Liver (tissue), 9 donors: Measurements from ENCODE around the gene RREB1. TPM values are rescaled to one million over a fixed set of nuclear protein-coding genes. Genes with fewer than 3 reads are reported as not detected.

Source experiments
- DNase-seq: peaks from one replicate; pipeline ENCODE4 v3.0.0-alpha.2; 2017; ENCODE audit warnings: low spot score
- H3K27ac ChIP-seq, 2 donors: one replicate each; pipeline ENCODE4 v1.7.0; 2013; ENCODE audit warnings: inconsistent platforms in 2 of 2, low read length in 2 of 2, control low read depth in 1 of 2, low read depth in 1 of 2, mild to moderate bottlenecking in 1 of 2
- H3K27me3 ChIP-seq, 4 donors: one replicate each; pipeline versions ENCODE4 v1.6.1 to v1.7.0; 2013; ENCODE audit warnings: low read length in 3 of 4, inconsistent platforms in 1 of 4, mild to moderate bottlenecking in 1 of 4, moderate library complexity in 1 of 4; ENCODE audit not compliant: control insufficient read depth in 4 of 4, insufficient read depth in 4 of 4
- H3K36me3 ChIP-seq, 4 donors: one replicate each; pipeline versions ENCODE4 v1.6.1 to v1.7.0; 2013; ENCODE audit warnings: low read length in 3 of 4, mild to moderate bottlenecking in 3 of 4, low read depth in 1 of 4, moderate library complexity in 1 of 4; ENCODE audit not compliant: control insufficient read depth in 4 of 4, insufficient read depth in 3 of 4
- H3K4me1 ChIP-seq, 4 donors: one replicate each; pipeline versions ENCODE4 v1.6.1 to v1.7.0; 2013; ENCODE audit warnings: low read length in 3 of 4, mild to moderate bottlenecking in 3 of 4, moderate library complexity in 1 of 4; ENCODE audit not compliant: control insufficient read depth in 4 of 4, insufficient read depth in 4 of 4
- H3K4me3 ChIP-seq, 3 donors: one replicate each; pipeline versions ENCODE4 v1.6.1 to v1.7.0; 2013; ENCODE audit warnings: low read length in 3 of 3, control low read depth in 1 of 3, low read depth in 1 of 3, mild to moderate bottlenecking in 1 of 3
- H3K9ac ChIP-seq, 2 donors: one replicate each; pipeline ENCODE4 v1.7.0; 2013; ENCODE audit warnings: low read length in 2 of 2, mild to moderate bottlenecking in 2 of 2, moderate library complexity in 2 of 2, control low read depth in 1 of 2, low read depth in 1 of 2
- H3K9me3 ChIP-seq, 4 donors: one replicate each; pipeline versions ENCODE4 v1.6.1 to v1.7.0; 2013; ENCODE audit warnings: low read length in 3 of 4; ENCODE audit not compliant: control insufficient read depth in 4 of 4
- EGR1 ChIP-seq, 2 donors: IDR thresholded peaks; 2 replicates each; pipeline ENCODE4 v1.6.1; 2016 to 2018; ENCODE audit warnings: antibody characterized with exemption in 2 of 2, low read depth in 2 of 2
- FOXA1 ChIP-seq: IDR thresholded peaks from 2 replicates; pipeline ENCODE4 v1.6.1; 2016; ENCODE audit warnings: antibody characterized with exemption
- FOXA2 ChIP-seq: IDR thresholded peaks from 2 replicates; pipeline ENCODE4 v1.6.1; 2016; ENCODE audit warnings: antibody characterized with exemption
- GABPA ChIP-seq, 2 donors: IDR thresholded peaks in 1 of 2; conservative IDR thresholded peaks in 1 of 2; 2 replicates each; pipeline ENCODE4 v1.6.1; 2016; ENCODE audit warnings: antibody characterized with exemption in 2 of 2, mild to moderate bottlenecking in 1 of 2, moderate library complexity in 1 of 2
- HNF4A ChIP-seq, 2 donors: conservative IDR thresholded peaks; 2 replicates each; pipeline ENCODE4 v1.6.1; 2016; ENCODE audit warnings: antibody characterized with exemption in 2 of 2, mild to moderate bottlenecking in 2 of 2
- HNF4G ChIP-seq: IDR thresholded peaks from 2 replicates; pipeline ENCODE4 v1.6.1; 2016; ENCODE audit warnings: antibody characterized with exemption
- JUND ChIP-seq, 2 donors: IDR thresholded peaks; 2 replicates each; pipeline ENCODE4 v1.6.1; 2016; ENCODE audit warnings: antibody characterized with exemption in 2 of 2
- NR2F2 ChIP-seq: IDR thresholded peaks from 2 replicates; pipeline ENCODE4 v1.6.1; 2016; ENCODE audit warnings: antibody characterized with exemption
- RAD21 ChIP-seq, 2 donors: IDR thresholded peaks; 2 replicates each; pipeline ENCODE4 v1.6.1; 2016; ENCODE audit warnings: antibody characterized with exemption in 2 of 2, mild to moderate bottlenecking in 2 of 2
- RXRA ChIP-seq, 2 donors: IDR thresholded peaks; 2 replicates each; pipeline ENCODE4 v1.6.1; 2017 to 2018; ENCODE audit warnings: antibody characterized with exemption in 2 of 2, mild to moderate bottlenecking in 1 of 2
- SP1 ChIP-seq: IDR thresholded peaks from 2 replicates; pipeline ENCODE4 v1.6.1; 2018; ENCODE audit warnings: antibody characterized with exemption, mild to moderate bottlenecking
- TAF1 ChIP-seq: conservative IDR thresholded peaks from 2 replicates; pipeline ENCODE4 v1.6.1; 2016; ENCODE audit warnings: antibody characterized with exemption, mild to moderate bottlenecking
- YY1 ChIP-seq: IDR thresholded peaks from 2 replicates; pipeline ENCODE4 v1.6.1; 2016; ENCODE audit warnings: antibody characterized with exemption, mild to moderate bottlenecking
- WGBS: extraction: QIAGEN DNeasy Blood & Tissue Kit; methylation state at CpG from one replicate; pipeline ENCODE4 v1.1.7; 2013; 5-methylcytosine and 5-hydroxymethylcytosine counted together
- polyA plus RNA-seq, 2 donors: library from polyadenylated mRNA; stranded (reverse) in 1 of 2; unstranded in 1 of 2; fragments of 200-250 nt in 1 of 2; fragments of >200 nt in 1 of 2; fragmentation: Nextera tagmentation in 1 of 2; extraction: Ambion mirVana in 1 of 2; gene quantifications; one replicate each; pipeline versions ENCODE4 v1.2.1 to v1.2.3, GENCODE V29; 2013 to 2015
- total RNA-seq, 2 donors: library from RNA; depleted of rRNA; stranded (reverse); fragments of >200 nt; gene quantifications; one replicate each; pipeline ENCODE4 v1.2.3, GENCODE V29; 2014
- TF ChIP-seq, protein P1 (sequence below): IDR thresholded peaks from 2 replicates; pipeline ENCODE4 v1.6.1; 2016; ENCODE audit warnings: antibody characterized with exemption
- TF ChIP-seq, protein P2 (sequence below): fragments of 150-350 bp; IDR thresholded peaks from 2 replicates; pipeline ENCODE4 v1.5.1; 2017; ENCODE audit warnings: improper control_type of control experiment, low read depth, low read length; ENCODE audit not compliant: missing input control
- TF ChIP-seq, protein P3 (sequence below): IDR thresholded peaks from 2 replicates; pipeline ENCODE4 v1.6.1; 2016; ENCODE audit warnings: antibody characterized with exemption, mild to moderate bottlenecking
- TF ChIP-seq, protein P4 (sequence below): IDR thresholded peaks from 2 replicates; pipeline ENCODE4 v1.6.1; 2016; ENCODE audit warnings: antibody characterized with exemption
- donor health status: healthy.
- donor health status: healthy.
- donor health status: healthy.
- donor health status: healthy.
- donor health status: healthy.

The RREB1 gene
- total and polyA plus RNA-seq, 4 donors: 10.1 to 28.9 (median 17.3) TPM

DNA sequence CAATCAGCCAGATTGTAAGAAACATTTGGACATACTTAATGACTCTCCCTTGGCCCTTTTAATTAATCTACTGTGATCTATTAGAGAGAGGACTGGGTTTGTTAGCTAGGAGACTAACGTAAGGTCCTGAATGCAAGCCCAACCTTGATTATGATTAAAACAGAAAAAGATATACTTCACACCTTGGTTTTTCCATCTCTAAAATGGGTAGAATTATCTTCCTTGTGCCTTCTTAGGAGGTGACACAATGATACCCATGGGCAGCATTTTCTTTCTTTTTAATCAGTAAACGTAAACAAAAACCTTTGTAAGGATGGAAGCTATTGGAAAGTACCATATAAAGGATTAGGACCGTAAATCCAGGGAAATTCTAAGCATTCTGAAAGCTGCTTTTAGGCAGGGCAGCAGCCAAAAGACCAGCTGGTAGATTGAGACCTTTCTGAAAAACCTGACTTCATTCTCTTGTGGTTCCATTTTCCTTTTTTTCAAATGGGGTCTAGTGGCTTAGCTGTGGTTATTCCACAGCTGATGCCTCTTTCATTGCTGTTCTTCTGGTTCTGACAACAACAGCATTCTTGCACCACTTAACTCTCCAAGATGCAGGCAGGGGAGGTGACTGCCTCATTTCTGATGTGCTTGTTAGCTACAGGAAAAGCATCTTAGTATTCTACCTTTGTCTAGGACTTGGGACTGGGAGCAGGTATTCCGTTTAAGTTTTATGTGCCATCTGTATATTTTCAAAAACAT, 27.4 kb downstream of the RREB1 start:
- Histone ChIP-seq H3K4me3 (no peak overlapping the region), H3K27me3 (no peaks in the 10 kb centered on the region), H3K9me3 (no peaks in the 10 kb centered on the region), H3K27ac (peak overlapping the region; percentile 15 to 16), H3K36me3 (no peaks in the 10 kb centered on the region), H3K4me1 (peaks cover 16 to 63% (median 39%) of the 10 kb centered on the region in 4 donors), H3K9ac (no peak overlapping the region)
- no peak for DNase-seq
- TF ChIP-seq FOXA2: no peak
- 91% methylated on average over 4 of the region's 4 CpGs for WGBS

DNA sequence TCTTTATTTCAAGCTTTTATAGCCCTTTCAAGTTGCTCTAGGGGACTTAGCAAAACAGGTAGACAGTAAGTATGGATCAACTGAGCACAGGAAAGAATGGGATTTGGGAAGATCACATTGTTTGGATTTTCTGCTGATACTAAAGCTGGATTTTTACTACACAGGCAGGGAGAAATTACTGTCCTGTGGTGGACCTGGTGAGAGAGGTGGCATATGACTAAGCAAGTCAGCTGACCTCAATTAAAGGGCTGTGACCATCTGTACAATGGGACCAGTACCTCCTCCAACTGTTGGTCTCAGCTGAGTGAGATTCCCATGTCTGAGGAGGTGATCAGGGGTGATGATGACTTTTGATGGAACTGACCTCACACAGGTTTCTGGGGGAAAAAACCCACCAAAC, 28.0 kb downstream of the RREB1 start:
- H3K4me1 ChIP-seq: peaks cover 16 to 60% (median 44%) of the 10 kb centered on the region in 4 donors
- TF ChIP-seq, protein P1, sequence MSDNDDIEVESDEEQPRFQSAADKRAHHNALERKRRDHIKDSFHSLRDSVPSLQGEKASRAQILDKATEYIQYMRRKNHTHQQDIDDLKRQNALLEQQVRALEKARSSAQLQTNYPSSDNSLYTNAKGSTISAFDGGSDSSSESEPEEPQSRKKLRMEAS: no peak
- TF ChIP-seq HNF4A (conservative IDR thresholded peaks at IDR 0.05) (no peak), HNF4G (no peak), EGR1 (IDR thresholded peaks at IDR 0.05; ENCODE audit: low read depth in 2 of 2) (no peak), FOXA1 (no peak), YY1 (no peak), FOXA2 (no peak), NR2F2 (no peak), SP1 (no peak), TAF1 (no peak), RXRA (IDR thresholded peaks at IDR 0.05) (no peak), RAD21 (IDR thresholded peaks at IDR 0.05) (no peak), GABPA (IDR thresholded peaks at IDR 0.05 in 1 of 2, conservative IDR thresholded peaks at IDR 0.05 in 1 of 2) (no peak), JUND (IDR thresholded peaks at IDR 0.05) (no peak)
- TF ChIP-seq, protein P2, sequence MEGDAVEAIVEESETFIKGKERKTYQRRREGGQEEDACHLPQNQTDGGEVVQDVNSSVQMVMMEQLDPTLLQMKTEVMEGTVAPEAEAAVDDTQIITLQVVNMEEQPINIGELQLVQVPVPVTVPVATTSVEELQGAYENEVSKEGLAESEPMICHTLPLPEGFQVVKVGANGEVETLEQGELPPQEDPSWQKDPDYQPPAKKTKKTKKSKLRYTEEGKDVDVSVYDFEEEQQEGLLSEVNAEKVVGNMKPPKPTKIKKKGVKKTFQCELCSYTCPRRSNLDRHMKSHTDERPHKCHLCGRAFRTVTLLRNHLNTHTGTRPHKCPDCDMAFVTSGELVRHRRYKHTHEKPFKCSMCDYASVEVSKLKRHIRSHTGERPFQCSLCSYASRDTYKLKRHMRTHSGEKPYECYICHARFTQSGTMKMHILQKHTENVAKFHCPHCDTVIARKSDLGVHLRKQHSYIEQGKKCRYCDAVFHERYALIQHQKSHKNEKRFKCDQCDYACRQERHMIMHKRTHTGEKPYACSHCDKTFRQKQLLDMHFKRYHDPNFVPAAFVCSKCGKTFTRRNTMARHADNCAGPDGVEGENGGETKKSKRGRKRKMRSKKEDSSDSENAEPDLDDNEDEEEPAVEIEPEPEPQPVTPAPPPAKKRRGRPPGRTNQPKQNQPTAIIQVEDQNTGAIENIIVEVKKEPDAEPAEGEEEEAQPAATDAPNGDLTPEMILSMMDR: no peak
- TF ChIP-seq, protein P3, sequence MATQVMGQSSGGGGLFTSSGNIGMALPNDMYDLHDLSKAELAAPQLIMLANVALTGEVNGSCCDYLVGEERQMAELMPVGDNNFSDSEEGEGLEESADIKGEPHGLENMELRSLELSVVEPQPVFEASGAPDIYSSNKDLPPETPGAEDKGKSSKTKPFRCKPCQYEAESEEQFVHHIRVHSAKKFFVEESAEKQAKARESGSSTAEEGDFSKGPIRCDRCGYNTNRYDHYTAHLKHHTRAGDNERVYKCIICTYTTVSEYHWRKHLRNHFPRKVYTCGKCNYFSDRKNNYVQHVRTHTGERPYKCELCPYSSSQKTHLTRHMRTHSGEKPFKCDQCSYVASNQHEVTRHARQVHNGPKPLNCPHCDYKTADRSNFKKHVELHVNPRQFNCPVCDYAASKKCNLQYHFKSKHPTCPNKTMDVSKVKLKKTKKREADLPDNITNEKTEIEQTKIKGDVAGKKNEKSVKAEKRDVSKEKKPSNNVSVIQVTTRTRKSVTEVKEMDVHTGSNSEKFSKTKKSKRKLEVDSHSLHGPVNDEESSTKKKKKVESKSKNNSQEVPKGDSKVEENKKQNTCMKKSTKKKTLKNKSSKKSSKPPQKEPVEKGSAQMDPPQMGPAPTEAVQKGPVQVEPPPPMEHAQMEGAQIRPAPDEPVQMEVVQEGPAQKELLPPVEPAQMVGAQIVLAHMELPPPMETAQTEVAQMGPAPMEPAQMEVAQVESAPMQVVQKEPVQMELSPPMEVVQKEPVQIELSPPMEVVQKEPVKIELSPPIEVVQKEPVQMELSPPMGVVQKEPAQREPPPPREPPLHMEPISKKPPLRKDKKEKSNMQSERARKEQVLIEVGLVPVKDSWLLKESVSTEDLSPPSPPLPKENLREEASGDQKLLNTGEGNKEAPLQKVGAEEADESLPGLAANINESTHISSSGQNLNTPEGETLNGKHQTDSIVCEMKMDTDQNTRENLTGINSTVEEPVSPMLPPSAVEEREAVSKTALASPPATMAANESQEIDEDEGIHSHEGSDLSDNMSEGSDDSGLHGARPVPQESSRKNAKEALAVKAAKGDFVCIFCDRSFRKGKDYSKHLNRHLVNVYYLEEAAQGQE: no peak
- TF ChIP-seq, protein P4, sequence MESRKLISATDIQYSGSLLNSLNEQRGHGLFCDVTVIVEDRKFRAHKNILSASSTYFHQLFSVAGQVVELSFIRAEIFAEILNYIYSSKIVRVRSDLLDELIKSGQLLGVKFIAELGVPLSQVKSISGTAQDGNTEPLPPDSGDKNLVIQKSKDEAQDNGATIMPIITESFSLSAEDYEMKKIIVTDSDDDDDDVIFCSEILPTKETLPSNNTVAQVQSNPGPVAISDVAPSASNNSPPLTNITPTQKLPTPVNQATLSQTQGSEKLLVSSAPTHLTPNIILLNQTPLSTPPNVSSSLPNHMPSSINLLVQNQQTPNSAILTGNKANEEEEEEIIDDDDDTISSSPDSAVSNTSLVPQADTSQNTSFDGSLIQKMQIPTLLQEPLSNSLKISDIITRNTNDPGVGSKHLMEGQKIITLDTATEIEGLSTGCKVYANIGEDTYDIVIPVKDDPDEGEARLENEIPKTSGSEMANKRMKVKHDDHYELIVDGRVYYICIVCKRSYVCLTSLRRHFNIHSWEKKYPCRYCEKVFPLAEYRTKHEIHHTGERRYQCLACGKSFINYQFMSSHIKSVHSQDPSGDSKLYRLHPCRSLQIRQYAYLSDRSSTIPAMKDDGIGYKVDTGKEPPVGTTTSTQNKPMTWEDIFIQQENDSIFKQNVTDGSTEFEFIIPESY: no peak
- H3K36me3 ChIP-seq: no peaks in the 10 kb centered on the region
- no peak overlapping the region for H3K4me3 ChIP-seq
- H3K9ac ChIP-seq: no peak overlapping the region
- no peak for DNase-seq
- H3K9me3 ChIP-seq: no peaks in the 10 kb centered on the region
- H3K27ac ChIP-seq: peak overlapping the region in 1 of 2 donors; percentile 15
- H3K27me3 ChIP-seq: no peaks in the 10 kb centered on the region
